ENCODE data around the gene PAX8. TPM values are rescaled to one million over a fixed set of nuclear protein-coding genes. Genes with fewer than 3 reads are reported as not detected.

PAX8 gene
- total RNA-seq, 1 experiment from 2014 or later = 2.4 TPM

GRCh38 chr2:113172721-113173541 is 105.8 kb downstream of the PAX8 start:
- Mint-ChIP-seq H3K9me3 (ENCODE audit: unreplicated experiment) (peaks cover 6% of the 10 kb centered on the region), H3K27ac (ENCODE audit: low read depth, unreplicated experiment) (no peak overlapping the region), H3K27me3 (ENCODE audit: insufficient read depth, unreplicated experiment) (no peaks in the 10 kb centered on the region), H3K36me3 (ENCODE audit: insufficient read depth, unreplicated experiment) (no peaks in the 10 kb centered on the region), H3K4me3 (ENCODE audit: unreplicated experiment) (no peak overlapping the region), H3K4me1 (ENCODE audit: insufficient read depth, unreplicated experiment) (peaks cover 5% of the 10 kb centered on the region)
- intact Hi-C loops (cut with micrococcal nuclease) = no loop called here
- ChIA-PET CTCF (interaction anchor here (0.6 to 1.0 kb wide), 4 partner anchors 27 to 216 kb away, joined by 3 to 6 read pairs (median 3); no protein-coding TSS in a partner anchor), POLR2A (no interaction called here)
- TF ChIP-seq CTCF (IDR thresholded peaks at IDR 0.05; ENCODE audit: unreplicated experiment) = no peak
- DNase-seq (ENCODE audit: unreplicated experiment) = no peak
- BruUV-seq (replicated peaks) = no TSS peak

GRCh38 chr2:113171334-113172075 is 107.2 kb downstream of the PAX8 start:
- no peak overlapping the region for H3K27ac Mint-ChIP-seq (ENCODE audit: low read depth, unreplicated experiment)
- peaks cover 6% of the 10 kb centered on the region for H3K9me3 Mint-ChIP-seq (ENCODE audit: unreplicated experiment)
- no TSS peak for BruUV-seq (replicated peaks)
- H3K4me3 Mint-ChIP-seq (ENCODE audit: unreplicated experiment) = no peak overlapping the region
- intact Hi-C loops (cut with micrococcal nuclease) = no loop called here
- no peaks in the 10 kb centered on the region for H3K36me3 Mint-ChIP-seq (ENCODE audit: insufficient read depth, unreplicated experiment)
- no peak for DNase-seq (ENCODE audit: unreplicated experiment)
- TF ChIP-seq CTCF (IDR thresholded peaks at IDR 0.05; ENCODE audit: unreplicated experiment) = no peak
- ChIA-PET POLR2A (no interaction called here), CTCF (interaction anchor here (0.6 to 0.7 kb wide), 2 partner anchors 88 to 194 kb away, joined by 3 to 4 read pairs; no protein-coding TSS in a partner anchor)
- H3K4me1 Mint-ChIP-seq (ENCODE audit: insufficient read depth, unreplicated experiment) = peaks cover 5% of the 10 kb centered on the region
- H3K27me3 Mint-ChIP-seq (ENCODE audit: insufficient read depth, unreplicated experiment) = no peaks in the 10 kb centered on the region

DNA sequence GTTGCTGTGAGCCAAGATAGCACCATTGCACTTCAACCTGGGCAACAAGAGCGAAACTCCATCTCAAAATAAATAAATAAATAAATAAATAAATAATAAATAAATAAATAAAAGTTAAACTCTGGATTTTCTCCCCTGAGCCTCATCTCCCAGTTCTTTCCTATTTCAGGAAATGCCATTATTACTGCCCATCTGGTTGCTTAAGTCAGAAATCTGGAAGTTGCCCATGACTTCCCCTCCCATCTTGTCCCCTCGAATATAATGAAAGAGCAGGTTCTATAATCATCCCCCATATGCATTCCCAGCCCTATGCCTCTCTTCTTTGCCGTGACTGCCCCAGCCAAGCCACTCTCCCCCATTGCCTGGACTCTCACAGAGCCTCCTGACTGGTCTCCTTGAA is 109.1 kb downstream of the PAX8 start:
- intact Hi-C loops (cut with micrococcal nuclease) = no loop called here
- H3K27me3 Mint-ChIP-seq (ENCODE audit: insufficient read depth, unreplicated experiment) = no peaks in the 10 kb centered on the region
- H3K36me3 Mint-ChIP-seq (ENCODE audit: insufficient read depth, unreplicated experiment) = peaks cover 5% of the 10 kb centered on the region
- peaks cover 6% of the 10 kb centered on the region for H3K9me3 Mint-ChIP-seq (ENCODE audit: unreplicated experiment)
- peaks cover 9% of the 10 kb centered on the region for H3K4me1 Mint-ChIP-seq (ENCODE audit: insufficient read depth, unreplicated experiment)
- CTCF ChIA-PET = interaction anchor here (0.5 kb wide), 1 partner anchor 204 kb away, joined by 3 read pairs; no protein-coding TSS in a partner anchor
- no peak for DNase-seq (ENCODE audit: unreplicated experiment)
- H3K27ac Mint-ChIP-seq (ENCODE audit: low read depth, unreplicated experiment) = no peak overlapping the region
- H3K4me3 Mint-ChIP-seq (ENCODE audit: unreplicated experiment) = no peak overlapping the region
- TF ChIP-seq CTCF (IDR thresholded peaks at IDR 0.05; ENCODE audit: unreplicated experiment) = no peak
- POLR2A ChIA-PET = no interaction called here
- no TSS peak for BruUV-seq (replicated peaks)

DNA sequence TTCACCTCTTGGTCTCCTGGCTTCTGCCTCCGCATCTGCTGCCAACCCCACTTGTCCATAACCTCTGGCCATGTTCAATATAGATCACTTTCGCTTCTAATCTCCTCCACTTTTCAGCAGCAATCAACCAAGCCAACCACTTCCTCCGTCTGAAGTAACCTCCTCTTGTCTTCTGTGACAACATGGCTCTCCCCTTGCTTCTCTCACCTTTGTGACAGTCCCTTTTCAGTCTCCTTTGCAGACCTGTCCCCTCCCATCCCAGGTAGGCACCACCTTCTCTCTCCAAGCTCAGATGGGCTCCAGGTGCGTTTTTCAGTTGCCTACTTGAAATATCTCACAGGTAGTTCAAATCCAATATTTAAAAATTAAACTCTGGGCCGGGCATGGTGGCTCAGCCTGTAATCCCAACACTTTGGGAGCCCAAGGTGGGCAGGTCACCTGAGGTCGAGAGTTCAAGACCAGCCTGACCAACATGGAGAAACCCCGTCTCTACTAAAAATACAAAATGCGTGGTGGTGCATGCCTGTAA is 109.7 kb downstream of the PAX8 start:
- intact Hi-C loops (cut with micrococcal nuclease) = no loop called here
- H3K4me3 Mint-ChIP-seq (ENCODE audit: unreplicated experiment) = no peak overlapping the region
- ChIA-PET POLR2A (no interaction called here), CTCF (interaction anchor here (0.5 kb wide), 1 partner anchor 204 kb away, joined by 3 read pairs; no protein-coding TSS in a partner anchor)
- H3K4me1 Mint-ChIP-seq (ENCODE audit: insufficient read depth, unreplicated experiment) = peaks cover 14% of the 10 kb centered on the region
- TF ChIP-seq CTCF (IDR thresholded peaks at IDR 0.05; ENCODE audit: unreplicated experiment) = no peak
- peaks cover 6% of the 10 kb centered on the region for H3K9me3 Mint-ChIP-seq (ENCODE audit: unreplicated experiment)
- DNase-seq (ENCODE audit: unreplicated experiment) = no peak
- H3K27ac Mint-ChIP-seq (ENCODE audit: low read depth, unreplicated experiment) = no peak overlapping the region
- no peaks in the 10 kb centered on the region for H3K27me3 Mint-ChIP-seq (ENCODE audit: insufficient read depth, unreplicated experiment)
- H3K36me3 Mint-ChIP-seq (ENCODE audit: insufficient read depth, unreplicated experiment) = peaks cover 5% of the 10 kb centered on the region
- BruUV-seq (replicated peaks) = no TSS peak
